ENCODE measurements around the gene IFT172.

Gene IFT172

GRCh38 chr2:27422958-27423357 lies 66.6 kb downstream of the IFT172 start:
- DNase-seq (ENCODE audit: low read depth), result no peak

- no peak for DNase-seq (ENCODE audit: low read depth)
These were observed 67.8 kb downstream of the IFT172 start for GRCh38 chr2:27421660-27422250.

- DNase-seq (ENCODE audit: low read depth), result no peak
These were observed 68.5 kb downstream of the IFT172 start for GRCh38 chr2:27420996-27421395.

- no peak for DNase-seq (ENCODE audit: low read depth)
These were observed 73.4 kb downstream of the IFT172 start for GRCh38 chr2:27416151-27416550.

GRCh38 chr2:27412419-27413152 lies 77.0 kb downstream of the IFT172 start:
- no peak for DNase-seq (ENCODE audit: low read depth)

- DNase-seq (ENCODE audit: low read depth), result peak; percentile 90
These were observed 80.0 kb downstream of the IFT172 start, which contains the start of gene PPM1G for GRCh38 chr2:27409321-27410073. PPM1G (minus strand) TSS chr2:27409591; CDS start chr2:27409422, 169 bp downstream.

GRCh38 chr2:27408601-27409320 lies 80.8 kb downstream of the IFT172 start:
- DNase-seq (ENCODE audit: low read depth), result no peak

GRCh38 chr2:27407798-27408491 lies 81.6 kb downstream of the IFT172 start:
- DNase-seq (ENCODE audit: low read depth), result peak; percentile 36

GRCh38 chr2:27400348-27401135 lies 89.0 kb downstream of the IFT172 start:
- DNase-seq (ENCODE audit: low read depth), result no peak

- DNase-seq (ENCODE audit: low read depth), result no peak
These were observed 90.6 kb downstream of the IFT172 start for GRCh38 chr2:27398962-27399361.

All from CMK (cell line).